AG08395 (cell line): ENCODE results near the gene TRMO.

Experiments
- DNase-seq: peaks from one replicate; pipeline ENCODE4 v3.0.0; 2012; ENCODE audit warnings: mixed read lengths, low spot score

Gene TRMO

GRCh38 chr9:97858826-97859225, 63.5 kb downstream of the TRMO start:
- DNase-seq: no peak

- no peak for DNase-seq
These were observed 63.9 kb downstream of the TRMO start for GRCh38 chr9:97858393-97858713.

GRCh38 chr9:97857606-97858392, 64.5 kb downstream of the TRMO start:
- DNase-seq: no peak

GRCh38 chr9:97856857-97857605, 65.3 kb downstream of the TRMO start:
- no peak for DNase-seq

GRCh38 chr9:97855899-97856298, 66.4 kb downstream of the TRMO start:
- DNase-seq: no peak

- no peak for DNase-seq
These were observed 66.8 kb downstream of the TRMO start for GRCh38 chr9:97855486-97855875.

GRCh38 chr9:97854696-97855485, 67.4 kb downstream of the TRMO start:
- DNase-seq: no peak
